ENCODE measurements around the gene NFATC3. TPM values are rescaled to one million over a fixed set of nuclear protein-coding genes. Genes with fewer than 3 reads are reported as not detected.

NFATC3 gene
- total RNA-seq, 4 donors from 2014 or later = 27.5 to 107 (median 41.6) TPM

DNA sequence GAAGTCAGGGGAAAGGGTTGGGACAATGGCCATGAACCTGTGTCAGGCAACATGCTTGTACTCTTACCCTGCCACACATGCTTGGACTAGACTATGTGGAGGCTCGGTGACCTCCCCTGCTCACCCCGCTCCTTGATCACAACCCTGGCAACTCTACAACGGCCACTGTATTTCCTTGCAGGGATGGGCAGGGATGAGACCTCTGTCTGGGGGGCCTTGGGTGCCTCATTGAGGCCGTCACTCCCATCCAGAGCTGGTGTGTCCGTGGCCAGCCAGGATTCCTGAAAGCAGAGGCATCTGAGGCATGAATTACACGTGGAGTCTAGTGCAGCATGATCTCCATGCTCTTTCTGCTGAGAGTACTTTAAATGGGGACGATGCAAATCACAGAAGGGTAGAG lies 161.0 kb downstream of the NFATC3 start:
- no peaks in the 10 kb centered on the region for H3K9me3 ChIP-seq
- peaks cover 16 to 28% (median 21%) of the 10 kb centered on the region in 4 donors for H3K4me1 ChIP-seq
- peak overlapping the region in 3 of 4 donors; percentile 43 to 77 (median 50) for H3K27ac ChIP-seq
- TF ChIP-seq EP300 (IDR thresholded peaks at IDR 0.05; ENCODE audit: low read depth) (no peak), POLR2A (IDR thresholded peaks at IDR 0.05) (no peak), POLR2AphosphoS5 (IDR thresholded peaks at IDR 0.05) (no peak)
- TF ChIP-seq, protein P1, sequence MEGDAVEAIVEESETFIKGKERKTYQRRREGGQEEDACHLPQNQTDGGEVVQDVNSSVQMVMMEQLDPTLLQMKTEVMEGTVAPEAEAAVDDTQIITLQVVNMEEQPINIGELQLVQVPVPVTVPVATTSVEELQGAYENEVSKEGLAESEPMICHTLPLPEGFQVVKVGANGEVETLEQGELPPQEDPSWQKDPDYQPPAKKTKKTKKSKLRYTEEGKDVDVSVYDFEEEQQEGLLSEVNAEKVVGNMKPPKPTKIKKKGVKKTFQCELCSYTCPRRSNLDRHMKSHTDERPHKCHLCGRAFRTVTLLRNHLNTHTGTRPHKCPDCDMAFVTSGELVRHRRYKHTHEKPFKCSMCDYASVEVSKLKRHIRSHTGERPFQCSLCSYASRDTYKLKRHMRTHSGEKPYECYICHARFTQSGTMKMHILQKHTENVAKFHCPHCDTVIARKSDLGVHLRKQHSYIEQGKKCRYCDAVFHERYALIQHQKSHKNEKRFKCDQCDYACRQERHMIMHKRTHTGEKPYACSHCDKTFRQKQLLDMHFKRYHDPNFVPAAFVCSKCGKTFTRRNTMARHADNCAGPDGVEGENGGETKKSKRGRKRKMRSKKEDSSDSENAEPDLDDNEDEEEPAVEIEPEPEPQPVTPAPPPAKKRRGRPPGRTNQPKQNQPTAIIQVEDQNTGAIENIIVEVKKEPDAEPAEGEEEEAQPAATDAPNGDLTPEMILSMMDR (IDR thresholded peaks at IDR 0.05) = no peak
- in situ Hi-C loops (cut with MboI; ENCODE audit: low pct_ligation_motif_present in 1 of 4, low pct_unique_long_range_greater_than_20kb in 1 of 4, low sequenced_read_pairs in 3 of 4) (loop anchor here in 1 of 4 donors (25.0 kb wide), 1 partner anchor 159 kb away; the partner anchor contains the start of gene NFATC3), intact Hi-C loops (cut with DNase I; ENCODE audit: low total_unique reads) (no loop called here)
- no peaks in the 10 kb centered on the region for H3K27me3 ChIP-seq
- 91% methylated on average over 7 of the region's 7 CpGs; no CpG with 5 or more reads in 1 of the 2 donors for WGBS, 2 donors (ENCODE audit: low coverage in 1 of 2)
- peaks cover 0 to 7% (median 0%) of the 10 kb centered on the region in 4 donors for H3K36me3 ChIP-seq
- no peak for DNase-seq
- H3K4me3 ChIP-seq = peak overlapping the region in 2 of 4 donors; percentile 8 to 70

DNA sequence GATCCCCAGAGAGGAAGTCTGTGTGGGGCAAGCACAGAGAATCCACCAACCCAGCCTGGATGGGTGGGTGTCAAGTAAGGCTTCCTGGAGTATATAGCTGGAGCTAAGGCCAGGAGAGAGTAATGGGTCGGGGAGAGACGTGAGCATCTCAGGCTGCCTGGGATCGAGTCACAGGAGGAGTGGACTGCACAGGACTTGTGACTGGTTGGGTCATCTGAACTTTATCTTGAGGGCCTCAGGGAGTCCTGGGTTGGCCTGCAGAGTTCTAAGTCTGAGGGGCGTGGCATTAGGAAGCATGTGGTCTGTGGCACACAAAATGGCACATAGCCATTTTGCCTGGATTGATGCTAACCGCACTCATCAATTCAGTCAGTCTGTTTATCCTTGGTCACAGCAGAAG lies 161.5 kb downstream of the NFATC3 start:
- in situ Hi-C loops (cut with MboI; ENCODE audit: low pct_ligation_motif_present in 1 of 4, low pct_unique_long_range_greater_than_20kb in 1 of 4, low sequenced_read_pairs in 3 of 4) = loop anchor here in 1 of 4 donors (25.0 kb wide), 1 partner anchor 159 kb away; the partner anchor contains the start of gene NFATC3
- DNase-seq = no peak
- intact Hi-C loops (cut with DNase I; ENCODE audit: low total_unique reads) = no loop called here

DNA sequence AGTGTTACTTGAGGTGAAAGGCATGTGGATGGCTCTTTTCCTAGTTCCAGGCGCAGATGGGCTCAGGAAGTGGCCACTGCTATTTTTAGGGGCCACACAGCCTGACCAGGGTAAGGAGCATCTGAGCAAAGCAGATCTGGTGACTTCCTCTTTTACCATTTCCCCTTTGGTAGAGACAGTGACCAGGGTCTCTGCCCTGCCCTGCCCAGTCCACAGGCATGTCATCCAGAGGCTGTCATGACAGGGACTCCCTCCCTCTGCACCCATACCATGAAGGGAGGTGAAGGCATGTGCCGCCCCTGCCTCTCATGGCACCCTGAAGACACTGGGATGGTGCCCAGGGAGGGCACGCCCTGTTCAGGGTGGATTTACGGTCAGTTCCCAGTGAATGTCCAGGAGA lies 162.2 kb downstream of the NFATC3 start:
- peak overlapping the region in 3 of 4 donors; percentile 3 to 11 (median 10) for H3K27ac ChIP-seq
- intact Hi-C loops (cut with DNase I; ENCODE audit: low total_unique reads) = no loop called here
- H3K4me3 ChIP-seq = no peak overlapping the region
- in situ Hi-C loops (cut with MboI; ENCODE audit: low pct_ligation_motif_present in 1 of 4, low pct_unique_long_range_greater_than_20kb in 1 of 4, low sequenced_read_pairs in 3 of 4) = loop anchor here in 1 of 4 donors (25.0 kb wide), 1 partner anchor 160 kb away; the partner anchor contains the start of gene NFATC3
- no peaks in the 10 kb centered on the region for H3K9me3 ChIP-seq
- peaks cover 16 to 28% (median 21%) of the 10 kb centered on the region in 4 donors for H3K4me1 ChIP-seq
- no peaks in the 10 kb centered on the region for H3K27me3 ChIP-seq
- TF ChIP-seq POLR2A (IDR thresholded peaks at IDR 0.05) (no peak), EP300 (IDR thresholded peaks at IDR 0.05; ENCODE audit: low read depth) (no peak), POLR2AphosphoS5 (IDR thresholded peaks at IDR 0.05) (no peak)
- TF ChIP-seq, protein P1 (IDR thresholded peaks at IDR 0.05) = no peak
- H3K36me3 ChIP-seq = peaks cover 0 to 7% (median 0%) of the 10 kb centered on the region in 4 donors
- no peak for DNase-seq
- WGBS, 2 donors (ENCODE audit: low coverage in 1 of 2) = 83% methylated on average over 4 of the region's 4 CpGs; no CpG with 5 or more reads in 1 of the 2 donors

More for the DNA sequence above, 161.5 kb downstream of the NFATC3 start:
- 88 to 89% methylated on average over 3 to 5 of the region's 5 CpGs for WGBS, 2 donors (ENCODE audit: low coverage in 1 of 2)
- H3K27ac ChIP-seq = peak overlapping the region in 2 of 4 donors; percentile 43 to 77
- TF ChIP-seq POLR2AphosphoS5 (IDR thresholded peaks at IDR 0.05) (no peak), POLR2A (IDR thresholded peaks at IDR 0.05) (no peak)
- TF ChIP-seq, protein P1 (IDR thresholded peaks at IDR 0.05) = no peak
- no peaks in the 10 kb centered on the region for H3K27me3 ChIP-seq
- H3K4me1 ChIP-seq = peaks cover 16 to 28% (median 21%) of the 10 kb centered on the region in 4 donors
- peak overlapping the region in 1 of 4 donors; percentile 70 for H3K4me3 ChIP-seq
- H3K36me3 ChIP-seq = peaks cover 0 to 7% (median 0%) of the 10 kb centered on the region in 4 donors
- no peaks in the 10 kb centered on the region for H3K9me3 ChIP-seq

DNA sequence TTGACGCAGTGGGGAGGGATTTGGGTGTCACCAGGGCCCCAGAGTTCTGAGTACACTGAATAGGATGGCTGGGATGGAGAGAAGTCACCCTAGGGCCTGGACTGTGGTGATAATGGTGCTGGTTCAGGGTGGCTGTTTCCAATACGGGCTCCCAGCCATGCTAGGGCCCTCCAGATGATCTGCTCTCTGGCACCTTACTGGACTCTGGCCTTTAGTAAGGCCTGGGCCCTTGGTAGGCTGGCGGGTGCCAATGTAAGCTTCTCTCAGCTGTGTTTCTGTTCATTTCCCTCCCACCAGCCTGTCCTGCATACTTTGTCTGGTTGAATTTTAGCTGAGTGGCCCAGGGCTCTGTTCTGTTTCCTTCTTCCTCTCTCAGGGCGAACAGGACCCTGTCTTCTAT lies 162.8 kb downstream of the NFATC3 start:
- in situ Hi-C loops (cut with MboI; ENCODE audit: low pct_ligation_motif_present in 1 of 4, low pct_unique_long_range_greater_than_20kb in 1 of 4, low sequenced_read_pairs in 3 of 4) = loop anchor here in 1 of 4 donors (25.0 kb wide), 1 partner anchor 161 kb away; the partner anchor contains the start of gene NFATC3
- intact Hi-C loops (cut with DNase I; ENCODE audit: low total_unique reads) = no loop called here
- 70 to 87% methylated on average over 2 to 4 of the region's 4 CpGs for WGBS, 2 donors (ENCODE audit: low coverage in 1 of 2)

More for the DNA sequence above, 162.8 kb downstream of the NFATC3 start:
- Histone ChIP-seq H3K36me3 (peaks cover 0 to 7% (median 0%) of the 10 kb centered on the region in 4 donors), H3K9me3 (no peaks in the 10 kb centered on the region), H3K27ac (peak overlapping the region in 3 of 4 donors; percentile 3 to 11 (median 10)), H3K27me3 (no peaks in the 10 kb centered on the region), H3K4me1 (peaks cover 16 to 28% (median 21%) of the 10 kb centered on the region in 4 donors), H3K4me3 (no peak overlapping the region)
- DNase-seq = no peak
- TF ChIP-seq POLR2A (IDR thresholded peaks at IDR 0.05) = no peak
- TF ChIP-seq EP300 (IDR thresholded peaks at IDR 0.05; ENCODE audit: low read depth) = no peak
- TF ChIP-seq, protein P1 (IDR thresholded peaks at IDR 0.05) = no peak
- TF ChIP-seq POLR2AphosphoS5 (IDR thresholded peaks at IDR 0.05) = no peak
